ENCODE results near the gene EPC1. TPM values are rescaled to one million over a fixed set of nuclear protein-coding genes. Genes with fewer than 3 reads are reported as not detected.
"Not testable (repeated sequence)": the region's sequence is repeated elsewhere in the genome, so short reads cannot be mapped to it uniquely, and the experiment has no call there.

The EPC1 gene
- total RNA-seq, 1 experiment from 2014 or later: 17.0 TPM

DNA sequence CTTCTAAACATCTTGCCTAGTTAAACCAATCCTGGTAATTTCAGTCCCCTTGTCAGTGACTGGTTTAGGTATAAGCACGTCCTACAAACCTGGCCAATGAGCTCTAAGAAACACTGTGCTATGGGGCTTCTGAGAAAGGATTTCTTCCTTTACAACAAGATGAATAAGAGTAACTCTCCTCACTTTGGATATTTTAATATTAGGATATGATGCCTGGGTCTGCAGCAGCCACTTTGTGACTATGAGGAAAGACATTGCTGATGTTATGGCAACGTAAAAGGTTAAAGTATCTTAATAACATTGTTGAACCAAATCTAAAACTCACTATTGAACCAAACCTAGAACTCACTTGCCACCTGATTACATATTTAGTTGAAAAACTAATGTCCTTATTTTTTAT is 26.5 kb upstream of the EPC1 start:
- no peak for DNase-seq (ENCODE audit: low read depth)
- in situ Hi-C loops (cut with HindIII; ENCODE audit: low pct_unique_long_range_greater_than_20kb, low sequenced_read_pairs): no loop called here

DNA sequence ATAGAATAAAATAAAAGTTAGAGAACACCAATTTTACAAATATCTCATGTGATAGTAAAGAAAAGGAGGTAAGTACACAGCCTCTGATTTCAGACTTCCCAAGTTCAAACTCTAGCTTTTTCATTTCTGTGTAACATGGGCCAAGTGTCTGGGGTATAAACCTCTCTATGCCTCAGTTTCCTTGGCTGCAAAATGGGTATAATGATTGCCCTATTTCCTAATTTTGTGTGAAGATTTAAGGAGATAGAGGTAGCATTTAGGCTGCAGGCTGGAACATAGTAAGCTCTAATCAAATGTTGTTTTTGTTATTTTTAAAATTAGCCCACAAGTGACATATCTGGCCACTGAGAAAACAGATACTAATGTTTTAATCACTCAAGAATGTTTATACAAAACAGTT is 26.1 kb upstream of the EPC1 start:
- no peak for DNase-seq (ENCODE audit: low read depth)
- in situ Hi-C loops (cut with HindIII; ENCODE audit: low pct_unique_long_range_greater_than_20kb, low sequenced_read_pairs): no loop called here

DNA sequence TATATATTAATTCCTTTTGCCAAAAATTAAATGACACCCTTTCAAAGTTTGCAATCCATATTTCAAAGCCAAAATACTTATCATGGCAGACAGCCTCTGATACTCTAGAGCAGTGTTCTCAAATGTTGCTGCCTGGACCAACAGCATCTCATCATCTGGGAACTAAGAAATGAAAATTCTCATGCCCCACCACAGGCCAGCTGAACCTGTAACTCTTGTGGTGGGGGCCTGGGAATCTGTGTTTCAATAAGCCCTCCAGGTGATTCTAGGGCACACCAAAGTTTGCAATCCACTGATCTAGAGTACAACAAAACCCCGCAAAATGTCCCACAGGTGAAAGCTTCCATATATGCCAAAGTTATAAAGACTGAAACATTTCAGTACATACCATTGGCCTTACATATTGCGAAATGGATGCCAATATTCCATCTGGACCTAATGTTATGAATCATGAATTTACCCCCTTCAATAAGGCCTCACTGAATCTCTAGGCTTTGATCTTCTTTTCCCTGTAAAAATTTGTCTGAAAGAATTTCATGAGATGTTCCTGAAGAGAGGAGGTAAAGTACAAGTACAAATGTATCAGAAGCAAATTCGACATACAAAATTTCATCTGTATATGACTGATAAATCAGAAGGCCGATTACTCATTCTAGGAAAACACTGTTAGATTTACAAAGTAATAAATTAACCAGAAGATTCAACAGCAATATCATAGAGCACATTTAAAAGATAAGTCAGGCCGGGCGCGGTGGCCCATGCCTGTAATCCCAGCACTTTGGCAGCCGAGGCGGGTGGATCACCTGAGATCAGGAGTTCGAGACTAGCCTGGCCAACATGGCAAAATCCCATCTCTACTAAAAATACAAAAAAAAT is 25.3 kb upstream of the EPC1 start:
- in situ Hi-C loops (cut with HindIII; ENCODE audit: low pct_unique_long_range_greater_than_20kb, low sequenced_read_pairs): no loop called here

DNA sequence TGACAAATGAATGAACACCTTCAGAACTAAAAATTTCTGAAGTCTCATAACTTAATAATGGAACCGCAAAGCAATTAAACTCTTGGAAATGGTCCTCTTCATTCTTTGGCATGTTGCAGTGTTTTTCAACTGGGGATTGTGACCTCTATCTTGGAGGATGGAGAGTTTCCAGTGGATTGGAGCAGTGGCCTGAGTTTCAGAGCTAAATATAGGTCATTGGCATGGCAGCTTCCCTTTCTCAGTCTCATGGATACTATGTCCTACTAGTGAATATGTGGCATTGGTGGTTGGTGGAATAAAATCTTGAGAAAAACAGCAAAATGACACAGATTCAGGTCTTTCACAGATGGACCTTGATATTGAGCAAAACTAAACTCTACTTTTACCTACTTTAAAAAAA is 24.1 kb upstream of the EPC1 start:
- in situ Hi-C loops (cut with HindIII; ENCODE audit: low pct_unique_long_range_greater_than_20kb, low sequenced_read_pairs): no loop called here
- no peak for DNase-seq (ENCODE audit: low read depth)

More for the DNA sequence above, 25.3 kb upstream of the EPC1 start:
- no peak for DNase-seq (ENCODE audit: low read depth)

DNA sequence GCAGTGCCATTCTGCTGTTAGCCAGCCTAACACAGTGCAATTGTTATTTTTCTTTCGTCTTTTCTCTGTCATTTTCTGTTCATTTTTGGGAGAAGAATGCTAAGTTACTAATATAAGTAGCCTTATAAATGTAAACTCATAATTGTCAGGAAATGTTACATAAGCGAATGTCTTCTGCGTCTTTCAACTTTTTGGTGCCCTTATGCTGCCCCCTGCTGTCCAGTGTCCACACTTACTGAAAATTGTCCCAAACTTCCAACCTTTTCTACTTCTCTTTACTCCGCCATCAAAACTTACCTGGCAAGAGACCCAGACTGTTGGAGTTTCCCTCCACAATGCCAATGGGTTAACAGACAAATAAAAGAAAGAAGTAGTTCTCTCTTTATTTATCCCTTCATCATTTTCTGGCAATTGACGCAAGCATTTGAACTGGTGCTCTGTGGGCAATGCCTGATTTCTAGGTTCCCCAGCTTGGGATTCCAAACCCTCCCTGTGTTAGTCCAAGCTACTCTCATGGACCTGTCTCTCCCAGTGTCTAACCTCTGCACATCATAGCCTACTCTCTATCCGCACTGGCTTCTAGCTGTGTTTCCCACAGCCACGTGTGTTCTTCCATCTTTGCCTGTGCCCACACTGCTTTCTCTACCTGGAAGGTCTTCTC is 21.0 kb upstream of the EPC1 start:
- in situ Hi-C loops (cut with HindIII; ENCODE audit: low pct_unique_long_range_greater_than_20kb, low sequenced_read_pairs): no loop called here
- peak; percentile 44 for DNase-seq (ENCODE audit: low read depth)

DNA sequence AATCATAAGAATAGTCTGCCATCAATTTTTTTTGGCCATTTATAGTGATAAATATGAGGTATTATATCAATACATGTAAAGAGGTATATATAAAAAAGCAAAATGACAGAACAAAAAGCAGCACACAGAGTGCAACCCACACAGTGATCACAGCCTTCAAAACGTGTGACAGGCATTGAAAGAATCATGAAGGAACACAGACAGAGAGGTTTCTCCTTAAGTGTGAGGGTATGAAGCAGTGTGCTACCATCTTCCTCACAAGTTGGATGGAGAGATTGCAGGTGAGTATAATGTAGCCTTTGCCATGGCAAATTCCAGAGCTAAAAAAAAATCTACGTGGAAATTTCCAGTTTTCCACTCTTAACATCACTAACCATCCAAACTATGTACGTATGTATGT is 19.6 kb upstream of the EPC1 start:
- no peak for DNase-seq (ENCODE audit: low read depth)
- in situ Hi-C loops (cut with HindIII; ENCODE audit: low pct_unique_long_range_greater_than_20kb, low sequenced_read_pairs): no loop called here

DNA sequence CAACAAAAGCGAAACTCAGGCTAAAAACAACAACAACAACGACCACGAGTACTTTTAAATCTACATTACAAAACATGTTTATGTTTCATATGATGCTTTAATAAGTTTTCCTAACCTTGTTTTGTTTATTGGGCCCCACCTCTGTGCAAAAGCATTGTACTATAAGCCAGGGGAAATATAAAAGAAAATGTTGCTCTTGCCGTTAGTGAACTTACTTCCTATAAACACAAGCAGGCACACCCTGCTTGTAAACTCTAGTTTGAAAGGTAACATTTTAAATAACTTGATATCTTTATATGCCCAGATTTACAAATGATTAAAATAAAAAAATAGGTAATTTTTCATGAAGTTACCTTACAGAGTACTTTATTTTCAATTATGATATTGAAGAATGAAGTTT is 19.2 kb upstream of the EPC1 start:
- no peak for DNase-seq (ENCODE audit: low read depth)
- in situ Hi-C loops (cut with HindIII; ENCODE audit: low pct_unique_long_range_greater_than_20kb, low sequenced_read_pairs): no loop called here

DNA sequence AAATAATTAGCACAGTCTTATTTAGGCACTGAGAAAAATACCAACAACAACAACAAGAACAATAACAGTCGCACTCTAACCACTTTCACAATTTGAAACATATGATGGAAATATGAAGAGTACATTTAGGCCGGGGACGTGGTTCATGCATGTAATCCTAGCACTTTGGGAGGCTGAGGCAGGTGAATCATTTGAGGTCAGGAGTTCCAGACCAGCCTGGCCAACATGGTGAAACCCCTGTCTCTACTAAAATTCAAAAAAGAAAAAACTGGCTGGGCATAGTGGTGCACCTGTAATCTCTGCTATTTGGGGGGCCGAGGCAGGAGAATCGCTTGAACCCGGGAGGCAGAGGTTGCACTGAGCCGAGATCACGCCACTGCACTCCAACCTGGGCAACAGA is 18.4 kb upstream of the EPC1 start:
- DNase-seq (ENCODE audit: low read depth); in situ Hi-C loops (cut with HindIII; ENCODE audit: low pct_unique_long_range_greater_than_20kb, low sequenced_read_pairs): not testable (repeated sequence)

DNA sequence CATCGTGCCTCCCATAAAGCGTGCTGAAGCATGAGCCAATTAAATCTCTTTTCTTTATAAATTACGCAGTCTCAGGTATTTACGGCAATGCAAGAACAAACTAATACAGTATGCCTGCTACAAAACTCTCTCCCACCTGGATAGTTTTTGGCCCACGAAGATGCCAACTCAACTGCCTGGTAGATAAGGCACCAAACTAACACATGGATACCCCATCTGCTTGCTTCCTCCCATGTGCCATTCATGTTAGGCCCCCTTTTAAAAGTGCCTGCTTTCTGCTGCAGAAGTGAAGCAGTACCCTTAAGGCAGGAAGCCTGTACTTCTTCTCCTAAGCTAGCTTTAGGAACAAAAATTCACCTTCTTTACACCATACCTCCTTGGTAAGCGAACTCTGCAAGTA is 15.6 kb upstream of the EPC1 start:
- in situ Hi-C loops (cut with HindIII; ENCODE audit: low pct_unique_long_range_greater_than_20kb, low sequenced_read_pairs): no loop called here
- DNase-seq (ENCODE audit: low read depth): no peak

DNA sequence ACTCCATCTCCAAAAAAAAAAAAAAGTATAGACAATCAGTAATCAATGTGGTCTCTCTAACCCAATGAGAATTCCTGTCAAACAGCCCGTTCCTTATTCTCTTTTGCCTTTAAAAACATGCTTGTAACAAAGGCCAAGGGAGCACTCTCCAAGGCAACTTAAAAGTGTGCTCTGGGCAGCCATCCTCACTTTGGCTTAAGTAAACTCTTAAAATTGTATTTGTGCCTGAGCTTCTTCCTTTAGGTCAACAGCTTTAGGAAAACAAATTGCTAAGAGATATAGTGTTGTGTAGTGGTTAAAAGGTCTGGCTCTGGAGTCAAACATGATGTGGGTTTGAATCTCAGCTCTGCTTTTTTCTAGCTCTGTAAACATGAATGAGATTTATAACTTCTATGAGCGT is 13.9 kb upstream of the EPC1 start:
- DNase-seq (ENCODE audit: low read depth): no peak
- in situ Hi-C loops (cut with HindIII; ENCODE audit: low pct_unique_long_range_greater_than_20kb, low sequenced_read_pairs): no loop called here

DNA sequence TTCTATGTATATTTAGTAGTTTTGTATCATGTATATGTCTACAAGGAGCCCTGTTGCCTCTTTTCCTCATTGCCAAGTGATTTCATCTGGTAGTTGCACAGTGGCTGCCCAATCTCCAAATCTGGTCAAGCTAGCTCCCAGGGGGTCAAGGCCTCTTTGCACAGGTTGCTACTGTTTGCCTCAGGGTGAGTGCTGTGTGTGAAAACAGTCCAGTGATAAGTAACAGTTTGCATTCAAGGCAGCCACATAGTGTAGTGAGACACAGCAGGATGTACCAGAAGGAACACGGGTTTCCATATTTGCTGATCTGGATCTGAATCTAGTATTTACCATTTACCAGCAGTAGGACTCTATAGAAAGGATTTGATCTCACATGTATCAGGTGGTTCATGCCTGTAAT is 13.3 kb upstream of the EPC1 start:
- DNase-seq (ENCODE audit: low read depth): no peak
- in situ Hi-C loops (cut with HindIII; ENCODE audit: low pct_unique_long_range_greater_than_20kb, low sequenced_read_pairs): no loop called here

DNA sequence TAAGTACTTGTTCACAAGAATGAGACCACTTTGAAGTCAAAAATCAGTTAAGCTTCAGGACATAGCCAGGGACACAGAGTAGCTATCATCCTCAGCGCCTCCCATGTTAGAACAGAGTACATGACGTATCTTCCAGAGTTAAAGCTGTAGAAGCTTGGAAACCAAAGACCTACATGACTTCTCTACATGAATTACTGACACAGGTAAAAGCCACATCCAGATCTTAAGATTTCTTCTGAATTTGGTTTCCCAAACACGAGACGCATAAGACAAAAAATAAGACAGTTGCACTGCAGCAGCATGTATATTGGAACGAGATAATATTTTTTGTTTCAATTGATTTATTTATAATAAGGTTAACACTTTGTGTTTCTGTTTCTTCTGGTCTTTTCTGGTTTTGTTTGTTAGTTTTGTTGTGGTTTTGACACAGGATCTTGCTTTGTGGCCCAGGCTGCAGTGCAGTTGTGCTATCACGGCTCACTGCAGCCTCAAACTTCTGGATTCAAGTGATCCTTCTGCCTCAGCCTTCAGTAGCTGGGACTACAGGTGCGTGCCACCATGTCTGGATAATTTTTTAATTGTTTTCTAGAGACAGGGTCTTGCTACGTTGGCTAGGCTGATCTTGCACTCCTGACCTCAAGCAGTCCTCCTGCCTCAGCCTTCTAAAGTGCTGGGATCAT is 10.2 kb upstream of the EPC1 start:
- in situ Hi-C loops (cut with HindIII; ENCODE audit: low pct_unique_long_range_greater_than_20kb, low sequenced_read_pairs): no loop called here
- no peak for DNase-seq (ENCODE audit: low read depth)

DNA sequence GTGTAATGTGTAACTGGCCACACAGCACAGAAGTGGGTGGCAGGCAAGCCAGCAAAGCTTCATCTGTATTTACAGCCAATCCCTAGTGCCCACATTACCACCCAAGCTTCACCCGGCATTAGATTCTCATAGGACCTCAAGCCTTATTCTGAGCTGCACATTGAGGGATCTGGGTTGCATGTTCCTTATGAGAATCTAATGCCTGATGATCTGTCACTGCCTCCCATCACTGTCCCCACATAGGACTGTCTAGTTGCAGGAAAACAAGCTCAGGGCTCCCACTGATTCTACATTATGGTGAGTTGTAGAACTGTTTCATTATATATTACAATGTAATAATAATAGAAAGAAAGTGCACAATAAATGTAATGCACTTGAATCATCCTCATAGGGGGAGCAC is 7.7 kb upstream of the EPC1 start:
- in situ Hi-C loops (cut with HindIII; ENCODE audit: low pct_unique_long_range_greater_than_20kb, low sequenced_read_pairs); DNase-seq (ENCODE audit: low read depth): not testable (repeated sequence)

DNA sequence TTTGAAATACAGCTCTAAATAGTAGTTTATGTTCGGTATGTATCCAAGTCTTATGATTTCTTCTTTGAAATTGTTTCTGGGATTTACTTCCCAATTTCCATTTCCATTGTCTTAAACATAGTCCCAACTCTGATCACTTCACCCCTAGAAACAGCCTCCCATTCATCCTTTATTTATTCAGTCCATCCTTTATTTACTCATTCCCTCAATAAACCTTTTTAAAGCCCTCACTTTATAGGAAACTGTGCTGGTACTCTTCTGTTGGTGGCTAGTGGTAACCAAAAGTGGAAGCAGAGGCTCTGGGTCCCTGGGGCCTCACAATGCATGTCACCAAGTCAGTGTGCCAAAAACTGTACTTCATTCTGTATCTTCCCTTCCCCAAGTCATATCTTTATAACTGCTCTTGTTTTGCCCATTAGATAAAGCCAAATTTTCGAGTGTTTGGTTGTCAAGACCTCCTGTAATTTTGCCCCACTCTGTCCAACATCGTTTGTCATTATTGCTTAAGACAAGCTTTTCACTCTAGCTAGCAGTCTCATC is 3.9 kb upstream of the EPC1 start:
- in situ Hi-C loops (cut with HindIII; ENCODE audit: low pct_unique_long_range_greater_than_20kb, low sequenced_read_pairs): no loop called here
- DNase-seq (ENCODE audit: low read depth): no peak

DNA sequence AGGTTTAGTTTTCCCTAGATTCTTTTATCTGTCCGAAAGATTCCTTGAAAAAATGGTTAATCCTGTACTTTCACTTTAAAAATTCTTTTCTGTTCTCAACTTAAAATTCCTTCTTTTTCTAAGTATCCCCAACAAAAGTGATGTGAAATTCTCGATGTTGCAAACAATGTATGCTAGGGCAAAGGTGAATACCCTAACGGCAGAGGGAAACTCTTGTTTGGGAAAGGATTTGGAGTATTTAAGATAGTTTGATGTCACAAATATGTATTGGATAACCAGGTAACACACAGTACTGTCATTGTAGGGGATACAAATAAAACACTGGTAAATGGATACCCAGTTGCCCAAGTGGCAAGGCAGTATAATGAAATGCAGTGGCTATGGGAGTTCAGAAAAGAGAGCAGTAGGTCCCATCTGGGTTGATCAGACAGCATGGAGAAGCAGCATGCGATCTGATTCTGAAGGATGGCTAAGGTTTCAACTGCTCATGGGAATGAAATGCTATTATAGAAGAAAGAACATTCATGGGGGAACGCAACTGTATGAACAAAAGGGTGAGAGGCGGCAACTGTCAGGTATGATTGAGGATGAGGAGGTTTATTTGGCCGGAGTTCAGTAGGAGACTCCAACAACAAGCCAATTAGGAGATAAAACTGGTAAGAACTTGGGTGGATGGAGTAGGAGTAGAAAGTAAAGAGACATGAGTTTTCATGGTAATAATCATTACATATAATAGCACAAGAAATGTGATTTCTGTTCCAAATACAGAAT is 3.2 kb upstream of the EPC1 start:
- DNase-seq (ENCODE audit: low read depth): no peak
- in situ Hi-C loops (cut with HindIII; ENCODE audit: low pct_unique_long_range_greater_than_20kb, low sequenced_read_pairs): no loop called here

DNA sequence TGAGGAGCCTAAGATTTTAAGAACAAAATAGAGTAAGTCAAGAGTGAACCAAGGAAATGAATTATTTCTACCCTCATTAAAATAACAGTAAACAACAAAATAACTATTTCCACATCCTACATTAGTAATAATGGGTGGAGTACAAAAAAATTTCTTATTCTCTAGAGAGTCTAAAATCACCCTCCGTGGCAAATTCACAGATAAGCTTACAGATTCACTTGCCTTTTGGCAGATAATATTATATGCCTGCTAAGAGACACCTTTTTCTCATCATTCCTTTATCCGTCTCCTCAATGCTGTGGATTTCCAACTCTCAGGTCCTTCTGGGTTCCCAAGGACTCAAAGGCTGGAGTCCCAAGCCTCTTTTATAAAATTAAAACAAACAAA is 2.2 kb upstream of the EPC1 start:
- no peak for DNase-seq (ENCODE audit: low read depth)
- in situ Hi-C loops (cut with HindIII; ENCODE audit: low pct_unique_long_range_greater_than_20kb, low sequenced_read_pairs): no loop called here

DNA sequence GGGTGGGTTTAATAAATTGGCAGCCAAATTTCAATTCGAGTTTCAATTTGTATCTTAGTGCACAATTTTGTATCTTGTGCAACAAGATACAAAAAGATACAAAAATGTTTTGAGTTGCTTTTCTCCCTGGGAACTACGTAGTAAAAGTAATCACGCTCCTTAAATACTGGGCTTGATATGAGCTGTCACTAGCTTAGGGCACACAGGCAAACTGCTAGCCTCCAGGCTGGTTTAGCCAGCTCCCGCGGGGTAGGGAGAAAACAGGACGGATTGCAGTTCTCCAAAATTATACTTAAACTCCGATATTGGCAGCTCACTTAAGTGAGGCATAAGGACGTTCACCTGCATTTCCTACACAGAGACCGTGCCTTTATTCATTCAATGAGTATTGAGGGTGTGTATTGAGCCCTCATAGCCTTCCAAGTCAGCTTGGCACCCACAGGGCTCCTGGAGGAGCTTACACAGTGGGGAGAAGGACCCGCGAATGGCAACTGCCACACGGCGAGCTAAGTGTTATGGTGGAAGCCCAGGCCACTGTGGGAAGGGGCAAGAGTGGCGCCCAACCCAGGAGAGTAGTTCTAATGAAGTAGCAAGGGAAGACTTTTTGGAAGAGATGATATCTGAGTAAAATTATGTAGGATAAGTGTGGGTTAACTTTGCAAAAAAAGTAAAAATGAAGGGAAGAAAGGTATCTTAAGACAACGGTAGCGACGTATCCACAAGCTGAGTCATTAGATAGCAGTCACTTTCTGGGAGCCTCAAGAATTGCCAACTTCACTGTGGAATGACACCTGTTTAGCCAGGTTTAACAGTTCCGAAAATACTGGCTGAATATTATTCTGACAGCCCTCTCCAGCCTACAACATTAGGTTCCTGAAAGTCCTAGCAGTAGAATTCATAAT is 1.6 kb upstream of the EPC1 start:
- in situ Hi-C loops (cut with HindIII; ENCODE audit: low pct_unique_long_range_greater_than_20kb, low sequenced_read_pairs): no loop called here
- DNase-seq (ENCODE audit: low read depth): no peak
